Naive B cell (primary cell): ENCODE results near the gene NAV1. TPM values are rescaled to one million over a fixed set of nuclear protein-coding genes. Genes with fewer than 3 reads are reported as not detected.
"Not testable (repeated sequence)": the region's sequence is repeated elsewhere in the genome, so short reads cannot be mapped to it uniquely, and the experiment has no call there.

Source experiments
- ATAC-seq, 2 donors: fragments of 150-1000 bp; cut with Tn5 transposase; 2 replicates each; pipeline ENCODE4 v1.10.0; 2021; ENCODE audit warnings: low read depth in 2 of 2, mild to moderate bottlenecking in 2 of 2, moderate library complexity in 2 of 2
- DNase-seq: peaks from one replicate; pipeline ENCODE4 v3.0.0; 2022
- H3K27ac Mint-ChIP-seq, 6 donors: one replicate each; pipeline ENCODE4 v1.8.0; 2020 to 2022; ENCODE audit warnings: mild to moderate bottlenecking in 6 of 6, mixed read lengths in 6 of 6, moderate library complexity in 5 of 6, inconsistent platforms in 2 of 6
- H3K27me3 Mint-ChIP-seq, 3 donors: one replicate each; pipeline ENCODE4 v1.8.0; 2021 to 2022; ENCODE audit warnings: mixed read lengths in 3 of 3, mild to moderate bottlenecking in 1 of 3
- H3K36me3 Mint-ChIP-seq, 2 donors: one replicate each; pipeline ENCODE4 v1.8.0; 2020 to 2022; ENCODE audit warnings: mixed read lengths in 2 of 2, inconsistent platforms in 1 of 2, mild to moderate bottlenecking in 1 of 2
- H3K4me1 Mint-ChIP-seq, 3 donors: one replicate each; pipeline ENCODE4 v1.8.0; 2020 to 2022; ENCODE audit warnings: mixed read lengths in 3 of 3, inconsistent platforms in 1 of 3, mild to moderate bottlenecking in 1 of 3, moderate library complexity in 1 of 3
- H3K4me3 Mint-ChIP-seq, 8 donors: one replicate each; pipeline ENCODE4 v1.8.0; 2020 to 2022; ENCODE audit warnings: mild to moderate bottlenecking in 8 of 8, mixed read lengths in 8 of 8, moderate library complexity in 8 of 8, inconsistent platforms in 2 of 8
- H3K9me3 Mint-ChIP-seq, 7 donors: one replicate each; pipeline ENCODE4 v1.8.0; 2020 to 2022; ENCODE audit warnings: mixed read lengths in 7 of 7, mild to moderate bottlenecking in 5 of 7, inconsistent platforms in 2 of 7, moderate library complexity in 1 of 7
- polyA plus RNA-seq, 6 donors: library from polyadenylated mRNA; unstranded; fragments of 300-500 nt; fragmentation: Illumina TruSeq; gene quantifications; one replicate each; pipeline ENCODE4 v1.2.3, GENCODE V29; 2021; ENCODE audit warnings: low read depth in 6 of 6

The NAV1 gene
- polyA plus RNA-seq, 6 donors from 2014 or later, result 0.15 to 3.1 (median 1.0) TPM

GRCh38 chr1:201573030-201573429 is 34.1 kb downstream of the NAV1 start:
- Mint-ChIP-seq H3K27me3 (peaks cover 0 to 4% (median 4%) of the 10 kb centered on the region in 3 donors), H3K9me3 (peaks cover 2 to 8% (median 5%) of the 10 kb centered on the region in 7 donors), H3K4me1 (no peaks in the 10 kb centered on the region), H3K27ac (no peak overlapping the region), H3K36me3 (peaks cover 4 to 7% of the 10 kb centered on the region in 2 donors), H3K4me3 (no peak overlapping the region)
- no peak for ATAC-seq
- no peak for DNase-seq

- ATAC-seq (no peak), DNase-seq (no peak)
- peaks cover 0 to 8% (median 4%) of the 10 kb centered on the region in 3 donors for H3K27me3 Mint-ChIP-seq
- H3K36me3 Mint-ChIP-seq, result peaks cover 4 to 12% of the 10 kb centered on the region in 2 donors
- H3K4me3 Mint-ChIP-seq, result no peak overlapping the region
- no peaks in the 10 kb centered on the region for H3K4me1 Mint-ChIP-seq
- peaks cover 3 to 13% (median 7%) of the 10 kb centered on the region in 7 donors for H3K9me3 Mint-ChIP-seq
- no peak overlapping the region for H3K27ac Mint-ChIP-seq
Observed at GRCh38 chr1:201573923-201574322, 35.0 kb downstream of the NAV1 start.

- H3K27ac Mint-ChIP-seq, result no peak overlapping the region
Observed at GRCh38 chr1:201575912-201576311, 37.0 kb downstream of the NAV1 start.

GRCh38 chr1:201576914-201577313 is 38.0 kb downstream of the NAV1 start:
- peaks cover 4 to 12% of the 10 kb centered on the region in 2 donors for H3K36me3 Mint-ChIP-seq
- no peak overlapping the region for H3K4me3 Mint-ChIP-seq
- ATAC-seq (no peak), DNase-seq (no peak)
- H3K27me3 Mint-ChIP-seq, result peaks cover 6 to 11% (median 8%) of the 10 kb centered on the region in 3 donors
- H3K4me1 Mint-ChIP-seq, result no peaks in the 10 kb centered on the region
- peaks cover 3 to 13% (median 7%) of the 10 kb centered on the region in 7 donors for H3K9me3 Mint-ChIP-seq
- no peak overlapping the region for H3K27ac Mint-ChIP-seq

More at GRCh38 chr1:201575912-201576311, 37.0 kb downstream of the NAV1 start:
- H3K36me3 Mint-ChIP-seq, result peaks cover 4 to 12% of the 10 kb centered on the region in 2 donors
- ATAC-seq (no peak), DNase-seq (no peak)
- H3K4me1 Mint-ChIP-seq, result no peaks in the 10 kb centered on the region
- H3K4me3 Mint-ChIP-seq, result no peak overlapping the region
- H3K9me3 Mint-ChIP-seq, result peaks cover 3 to 13% (median 7%) of the 10 kb centered on the region in 7 donors
- H3K27me3 Mint-ChIP-seq, result peaks cover 3 to 8% (median 7%) of the 10 kb centered on the region in 3 donors

- DNase-seq (no peak), ATAC-seq (no peak)
- Mint-ChIP-seq H3K4me3 (no peak overlapping the region), H3K27ac (no peak overlapping the region), H3K4me1 (no peaks in the 10 kb centered on the region), H3K36me3 (peaks cover 4 to 12% of the 10 kb centered on the region in 2 donors), H3K27me3 (peaks cover 6 to 11% (median 8%) of the 10 kb centered on the region in 3 donors), H3K9me3 (peaks cover 3 to 13% (median 7%) of the 10 kb centered on the region in 7 donors)
Observed at GRCh38 chr1:201578008-201578888, 39.3 kb downstream of the NAV1 start.

GRCh38 chr1:201581371-201581770 is 42.4 kb downstream of the NAV1 start:
- H3K27ac Mint-ChIP-seq, ATAC-seq, H3K27me3 Mint-ChIP-seq, H3K4me1 Mint-ChIP-seq, H3K4me3 Mint-ChIP-seq, DNase-seq: not testable (repeated sequence)
- Mint-ChIP-seq H3K36me3 (peaks cover 4 to 12% of the 10 kb centered on the region in 2 donors), H3K9me3 (peaks cover 3 to 13% (median 7%) of the 10 kb centered on the region in 7 donors)

GRCh38 chr1:201582705-201583442 is 43.9 kb downstream of the NAV1 start:
- DNase-seq (no peak), ATAC-seq (no peak)
- Mint-ChIP-seq H3K36me3 (peaks cover under 1 to 7% of the 10 kb centered on the region in 2 donors), H3K27me3 (peaks cover 5 to 7% (median 6%) of the 10 kb centered on the region in 3 donors), H3K4me1 (peaks cover 0 to 4% (median 2%) of the 10 kb centered on the region in 3 donors), H3K9me3 (peaks cover 2 to 11% (median 4%) of the 10 kb centered on the region in 7 donors), H3K4me3 (peak overlapping the region in 1 of 8 donors; percentile 64), H3K27ac (no peak overlapping the region)

GRCh38 chr1:201583663-201584062 is 44.7 kb downstream of the NAV1 start:
- DNase-seq, result no peak
- H3K36me3 Mint-ChIP-seq, result no peaks in the 10 kb centered on the region
- H3K27me3 Mint-ChIP-seq, result peaks cover 0 to 7% (median 6%) of the 10 kb centered on the region in 3 donors
- H3K27ac Mint-ChIP-seq, result no peak overlapping the region
- no peak for ATAC-seq
- no peak overlapping the region for H3K4me3 Mint-ChIP-seq
- peaks cover 0 to 5% (median 0%) of the 10 kb centered on the region in 7 donors for H3K9me3 Mint-ChIP-seq
- H3K4me1 Mint-ChIP-seq, result peaks cover 0 to 4% (median 2%) of the 10 kb centered on the region in 3 donors

GRCh38 chr1:201584471-201585092 is 45.7 kb downstream of the NAV1 start:
- peaks cover 0 to 7% (median 6%) of the 10 kb centered on the region in 3 donors for H3K27me3 Mint-ChIP-seq
- no peak overlapping the region for H3K4me3 Mint-ChIP-seq
- no peak overlapping the region for H3K27ac Mint-ChIP-seq
- DNase-seq (no peak), ATAC-seq (no peak)
- peaks cover 0 to 4% (median 2%) of the 10 kb centered on the region in 3 donors for H3K4me1 Mint-ChIP-seq
- peaks cover 0 to 5% (median 0%) of the 10 kb centered on the region in 7 donors for H3K9me3 Mint-ChIP-seq
- no peaks in the 10 kb centered on the region for H3K36me3 Mint-ChIP-seq

- no peak overlapping the region for H3K4me3 Mint-ChIP-seq
- H3K9me3 Mint-ChIP-seq, result peaks cover 0 to 5% (median 0%) of the 10 kb centered on the region in 7 donors
- no peak overlapping the region for H3K27ac Mint-ChIP-seq
- peaks cover 0 to 7% (median 6%) of the 10 kb centered on the region in 3 donors for H3K27me3 Mint-ChIP-seq
- DNase-seq, result no peak
- no peak for ATAC-seq
- H3K36me3 Mint-ChIP-seq, result no peaks in the 10 kb centered on the region
- H3K4me1 Mint-ChIP-seq, result peaks cover 0 to 4% (median 2%) of the 10 kb centered on the region in 3 donors
Observed at GRCh38 chr1:201585093-201585483, 46.2 kb downstream of the NAV1 start.

- peaks cover 0 to 4% (median 3%) of the 10 kb centered on the region in 3 donors for H3K27me3 Mint-ChIP-seq
- peak overlapping the region in 1 of 8 donors; percentile 31 for H3K4me3 Mint-ChIP-seq
- H3K27ac Mint-ChIP-seq, result no peak overlapping the region
- H3K4me1 Mint-ChIP-seq, result peaks cover 0 to 4% (median 2%) of the 10 kb centered on the region in 3 donors
- DNase-seq (no peak), ATAC-seq (no peak)
- H3K9me3 Mint-ChIP-seq, result peaks cover 0 to 5% (median 0%) of the 10 kb centered on the region in 7 donors
- no peaks in the 10 kb centered on the region for H3K36me3 Mint-ChIP-seq
Observed at GRCh38 chr1:201585901-201586300, 47.0 kb downstream of the NAV1 start.

GRCh38 chr1:201586806-201587205 is 47.9 kb downstream of the NAV1 start:
- DNase-seq, result no peak
- Mint-ChIP-seq H3K36me3 (no peaks in the 10 kb centered on the region), H3K4me3 (no peak overlapping the region), H3K27me3 (no peaks in the 10 kb centered on the region), H3K9me3 (peaks cover 0 to 5% (median 0%) of the 10 kb centered on the region in 7 donors), H3K4me1 (peaks cover 0 to 4% (median 2%) of the 10 kb centered on the region in 3 donors), H3K27ac (no peak overlapping the region)
- ATAC-seq, result no peak

- DNase-seq (no peak), ATAC-seq (no peak)
- no peak overlapping the region for H3K4me3 Mint-ChIP-seq
- no peak overlapping the region for H3K27ac Mint-ChIP-seq
- H3K9me3 Mint-ChIP-seq, result peaks cover 0 to 5% (median 0%) of the 10 kb centered on the region in 7 donors
- peaks cover 0 to 4% (median 2%) of the 10 kb centered on the region in 3 donors for H3K4me1 Mint-ChIP-seq
- no peaks in the 10 kb centered on the region for H3K36me3 Mint-ChIP-seq
- no peaks in the 10 kb centered on the region for H3K27me3 Mint-ChIP-seq
Observed at GRCh38 chr1:201587729-201588128, 48.8 kb downstream of the NAV1 start.
